Measurements from ENCODE around the gene NFX1.
"Not testable (repeated sequence)": the region's sequence is repeated elsewhere in the genome, so short reads cannot be mapped to it uniquely, and the experiment has no call there.

The NFX1 gene

DNA sequence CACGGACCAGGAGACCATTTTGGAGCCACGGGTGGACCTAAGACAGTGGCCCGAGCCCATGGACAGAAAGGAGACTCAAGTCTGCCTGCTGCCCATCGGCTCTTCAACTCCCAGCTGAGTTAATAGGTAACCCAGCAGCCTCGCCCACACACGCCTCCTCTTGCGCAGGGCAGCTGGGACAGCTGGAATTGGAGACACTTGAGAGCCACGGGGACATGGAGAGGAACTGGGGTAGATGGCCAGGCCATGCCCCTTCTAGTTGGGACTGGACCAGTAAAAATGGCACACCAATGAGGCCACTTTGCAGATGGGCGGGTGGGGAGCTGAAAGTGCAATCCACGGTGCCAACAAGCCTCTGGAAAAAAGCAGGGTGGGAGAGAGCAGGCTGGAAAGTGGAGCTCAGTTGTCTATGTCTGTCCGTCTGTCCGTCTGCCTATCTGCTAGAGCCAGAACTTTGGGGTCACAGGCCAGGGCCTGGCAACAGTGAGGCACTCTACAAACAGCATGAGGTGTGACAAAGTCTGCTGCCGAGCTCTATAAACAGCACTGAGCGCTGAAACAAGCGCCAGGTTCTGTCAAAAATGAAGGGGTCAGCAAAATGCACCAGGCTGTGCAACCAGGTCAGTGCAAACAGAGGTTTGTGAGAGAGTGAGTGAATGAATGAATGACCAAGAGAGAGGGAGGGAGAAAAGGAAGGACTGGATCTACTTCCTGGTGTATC lies 105.0 kb downstream of the NFX1 start:
- not testable (repeated sequence) for H3K36me3 ChIP-seq (ENCODE audit: control insufficient read depth, insufficient read depth, low read length); H3K4me1 ChIP-seq (ENCODE audit: control insufficient read depth, insufficient read depth, low read length); DNase-seq (ENCODE audit: low read depth, low spot score); H3K27me3 ChIP-seq (ENCODE audit: control insufficient read depth, insufficient read depth, low read length); H3K4me3 ChIP-seq (ENCODE audit: low read length); H3K9me3 ChIP-seq (ENCODE audit: control insufficient read depth, insufficient read depth, low read length); H3K27ac ChIP-seq (ENCODE audit: low read length)
- whole genome bisulfite sequencing (ENCODE audit: insufficient coverage, insufficient read length): no CpG with 5 or more reads among the region's 15 CpGs

DNA sequence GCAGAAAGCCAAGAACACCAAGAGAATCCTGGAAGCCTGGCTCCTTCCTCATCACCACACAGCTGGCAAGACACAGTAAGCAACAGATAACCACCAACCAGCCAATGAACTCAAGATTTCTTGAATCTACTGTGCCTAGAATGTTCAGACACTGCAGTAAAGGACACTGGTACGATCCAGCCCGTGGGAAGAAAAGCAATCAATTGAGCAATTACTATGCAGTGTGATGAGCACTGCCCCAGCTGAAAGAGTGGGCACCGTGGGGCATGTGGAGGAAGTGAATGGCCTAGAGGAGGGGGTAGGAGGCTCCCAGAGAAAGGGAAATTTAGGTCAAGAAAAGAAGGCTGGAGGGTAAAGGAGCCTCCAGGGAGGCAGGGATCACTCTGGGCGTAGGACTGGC lies 107.5 kb downstream of the NFX1 start:
- DNase-seq (ENCODE audit: low read depth, low spot score); H3K27ac ChIP-seq (ENCODE audit: low read length); H3K4me1 ChIP-seq (ENCODE audit: control insufficient read depth, insufficient read depth, low read length); H3K9me3 ChIP-seq (ENCODE audit: control insufficient read depth, insufficient read depth, low read length); H3K36me3 ChIP-seq (ENCODE audit: control insufficient read depth, insufficient read depth, low read length); H3K27me3 ChIP-seq (ENCODE audit: control insufficient read depth, insufficient read depth, low read length); H3K4me3 ChIP-seq (ENCODE audit: low read length): not testable (repeated sequence)
- no CpG with 5 or more reads among the region's 4 CpGs for WGBS (ENCODE audit: insufficient coverage, insufficient read length)

- WGBS (ENCODE audit: insufficient coverage, insufficient read length): no CpG with 5 or more reads among the region's 4 CpGs
- not testable (repeated sequence) for H3K27me3 ChIP-seq (ENCODE audit: control insufficient read depth, insufficient read depth, low read length); H3K27ac ChIP-seq (ENCODE audit: low read length); H3K36me3 ChIP-seq (ENCODE audit: control insufficient read depth, insufficient read depth, low read length); DNase-seq (ENCODE audit: low read depth, low spot score); H3K4me3 ChIP-seq (ENCODE audit: low read length); H3K9me3 ChIP-seq (ENCODE audit: control insufficient read depth, insufficient read depth, low read length); H3K4me1 ChIP-seq (ENCODE audit: control insufficient read depth, insufficient read depth, low read length)
Observed at GRCh38 chr9:33399047-33399446, 108.7 kb downstream of the NFX1 start.

DNA sequence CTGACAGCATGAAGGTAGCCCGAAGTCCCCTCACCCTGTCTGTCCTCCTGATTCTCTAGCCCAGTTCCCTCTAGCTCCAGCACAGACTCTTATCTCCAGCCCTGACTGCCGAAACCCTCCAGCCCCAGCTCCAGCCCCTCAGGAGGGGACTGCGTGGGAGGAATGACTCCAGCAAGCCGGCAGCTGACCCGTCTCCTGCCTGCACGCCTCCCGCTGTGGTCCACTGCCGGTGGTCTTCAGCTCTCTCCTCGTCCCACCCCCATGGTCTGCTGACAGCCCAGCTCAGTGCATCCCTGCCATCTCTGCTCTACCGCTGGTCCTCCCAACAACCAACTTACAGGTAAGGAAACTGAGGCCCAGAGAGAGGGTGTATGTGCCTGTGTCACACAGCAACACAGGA lies 111.5 kb downstream of the NFX1 start:
- not testable (repeated sequence) for H3K4me3 ChIP-seq (ENCODE audit: low read length); H3K36me3 ChIP-seq (ENCODE audit: control insufficient read depth, insufficient read depth, low read length); DNase-seq (ENCODE audit: low read depth, low spot score); H3K9me3 ChIP-seq (ENCODE audit: control insufficient read depth, insufficient read depth, low read length); H3K27ac ChIP-seq (ENCODE audit: low read length); H3K4me1 ChIP-seq (ENCODE audit: control insufficient read depth, insufficient read depth, low read length); H3K27me3 ChIP-seq (ENCODE audit: control insufficient read depth, insufficient read depth, low read length)
- WGBS (ENCODE audit: insufficient coverage, insufficient read length): no CpG with 5 or more reads among the region's 10 CpGs

- not testable (repeated sequence) for H3K4me3 ChIP-seq (ENCODE audit: low read length); H3K36me3 ChIP-seq (ENCODE audit: control insufficient read depth, insufficient read depth, low read length); H3K27me3 ChIP-seq (ENCODE audit: control insufficient read depth, insufficient read depth, low read length); H3K27ac ChIP-seq (ENCODE audit: low read length); DNase-seq (ENCODE audit: low read depth, low spot score); H3K9me3 ChIP-seq (ENCODE audit: control insufficient read depth, insufficient read depth, low read length); H3K4me1 ChIP-seq (ENCODE audit: control insufficient read depth, insufficient read depth, low read length)
- WGBS (ENCODE audit: insufficient coverage, insufficient read length): no CpG with 5 or more reads among the region's 10 CpGs
Observed at GRCh38 chr9:33402371-33402770, 112.1 kb downstream of the NFX1 start, which contains the start of gene AQP7. Gene AQP7 (minus strand): TSS chr9:33402568. CDS start chr9:33401262, 1,306 bp downstream.

GRCh38 chr9:33403941-33404787 lies 113.8 kb downstream of the NFX1 start:
- H3K27me3 ChIP-seq (ENCODE audit: control insufficient read depth, insufficient read depth, low read length): no peaks in the 10 kb centered on the region
- DNase-seq (ENCODE audit: low read depth, low spot score): no peak
- H3K4me1 ChIP-seq (ENCODE audit: control insufficient read depth, insufficient read depth, low read length): no peaks in the 10 kb centered on the region
- no peak overlapping the region for H3K27ac ChIP-seq (ENCODE audit: low read length)
- no peak overlapping the region for H3K4me3 ChIP-seq (ENCODE audit: low read length)
- H3K9me3 ChIP-seq (ENCODE audit: control insufficient read depth, insufficient read depth, low read length): no peaks in the 10 kb centered on the region
- H3K36me3 ChIP-seq (ENCODE audit: control insufficient read depth, insufficient read depth, low read length): no peaks in the 10 kb centered on the region
- no CpG with 5 or more reads among the region's 17 CpGs for WGBS (ENCODE audit: insufficient coverage, insufficient read length)

DNA sequence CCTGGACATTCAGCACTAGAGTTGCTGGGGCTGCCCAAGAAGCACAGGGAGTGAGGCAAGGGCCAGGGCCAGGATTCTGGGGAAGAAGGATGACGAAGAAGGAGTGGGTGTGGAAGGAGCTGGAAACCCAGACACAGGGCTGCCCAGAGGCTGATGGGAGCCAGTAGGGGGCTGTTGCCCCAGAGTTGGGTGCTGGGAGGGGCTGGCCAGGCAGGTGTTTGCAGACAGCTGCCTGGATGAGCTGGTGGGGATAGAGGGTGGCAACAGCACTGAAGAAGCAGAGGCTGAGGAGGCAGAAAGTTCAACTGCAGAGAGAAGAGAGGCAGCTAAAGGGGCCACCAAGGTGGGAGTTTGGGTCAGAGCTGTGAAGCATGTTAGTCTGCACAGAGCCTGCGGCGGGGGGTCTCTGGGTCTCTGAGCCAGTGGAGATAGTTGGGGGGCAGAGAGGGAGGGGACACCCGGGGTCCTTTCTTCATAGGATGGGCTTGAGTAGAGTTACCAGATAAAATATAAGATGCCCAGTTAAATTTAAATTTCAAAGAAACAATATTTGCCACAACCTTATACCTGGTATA lies 114.6 kb downstream of the NFX1 start:
- no peak overlapping the region for H3K27ac ChIP-seq (ENCODE audit: low read length)
- no peak for DNase-seq (ENCODE audit: low read depth, low spot score)

GRCh38 chr9:33407061-33407460 lies 116.7 kb downstream of the NFX1 start:
- no peak for DNase-seq (ENCODE audit: low read depth, low spot score)
- Histone ChIP-seq H3K36me3 (ENCODE audit: control insufficient read depth, insufficient read depth, low read length) (no peaks in the 10 kb centered on the region), H3K27me3 (ENCODE audit: control insufficient read depth, insufficient read depth, low read length) (no peaks in the 10 kb centered on the region), H3K9me3 (ENCODE audit: control insufficient read depth, insufficient read depth, low read length) (no peaks in the 10 kb centered on the region), H3K27ac (ENCODE audit: low read length) (no peak overlapping the region), H3K4me1 (ENCODE audit: control insufficient read depth, insufficient read depth, low read length) (no peaks in the 10 kb centered on the region), H3K4me3 (ENCODE audit: low read length) (no peak overlapping the region)
- WGBS (ENCODE audit: insufficient coverage, insufficient read length): no CpG with 5 or more reads among the region's 3 CpGs

More for the DNA sequence above, 114.6 kb downstream of the NFX1 start:
- H3K9me3 ChIP-seq (ENCODE audit: control insufficient read depth, insufficient read depth, low read length): no peaks in the 10 kb centered on the region
- H3K4me1 ChIP-seq (ENCODE audit: control insufficient read depth, insufficient read depth, low read length): no peaks in the 10 kb centered on the region
- H3K36me3 ChIP-seq (ENCODE audit: control insufficient read depth, insufficient read depth, low read length): no peaks in the 10 kb centered on the region
- H3K4me3 ChIP-seq (ENCODE audit: low read length): no peak overlapping the region
- H3K27me3 ChIP-seq (ENCODE audit: control insufficient read depth, insufficient read depth, low read length): no peaks in the 10 kb centered on the region
- no CpG with 5 or more reads among the region's 4 CpGs for WGBS (ENCODE audit: insufficient coverage, insufficient read length)

DNA sequence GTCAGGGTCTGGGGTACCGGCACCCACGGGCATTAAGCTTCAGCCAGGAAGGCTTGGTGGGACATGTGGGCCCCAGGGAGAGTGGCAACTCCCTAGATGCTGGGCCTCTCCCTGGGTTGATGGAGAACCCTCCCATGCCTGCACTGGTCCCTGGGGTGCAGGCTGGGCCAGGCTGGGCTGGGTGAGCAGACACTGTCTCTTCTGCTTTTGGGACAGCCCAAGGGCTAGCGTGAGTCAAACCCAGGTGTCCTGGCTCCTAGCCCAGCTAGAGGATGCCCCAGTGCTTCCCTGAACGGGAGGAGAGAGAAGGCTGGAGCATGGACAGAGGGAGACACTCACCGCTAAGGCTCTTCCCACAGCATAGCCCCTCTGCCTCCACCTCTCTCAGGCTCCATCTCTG lies 117.8 kb downstream of the NFX1 start:
- H3K4me1 ChIP-seq (ENCODE audit: control insufficient read depth, insufficient read depth, low read length): no peaks in the 10 kb centered on the region
- H3K4me3 ChIP-seq (ENCODE audit: low read length): no peak overlapping the region
- no peaks in the 10 kb centered on the region for H3K36me3 ChIP-seq (ENCODE audit: control insufficient read depth, insufficient read depth, low read length)
- DNase-seq (ENCODE audit: low read depth, low spot score): no peak
- H3K9me3 ChIP-seq (ENCODE audit: control insufficient read depth, insufficient read depth, low read length): no peaks in the 10 kb centered on the region
- no peak overlapping the region for H3K27ac ChIP-seq (ENCODE audit: low read length)
- H3K27me3 ChIP-seq (ENCODE audit: control insufficient read depth, insufficient read depth, low read length): no peaks in the 10 kb centered on the region
- no CpG with 5 or more reads among the region's 5 CpGs for WGBS (ENCODE audit: insufficient coverage, insufficient read length)

GRCh38 chr9:33414268-33414667 lies 124.0 kb downstream of the NFX1 start:
- no CpG with 5 or more reads among the region's 3 CpGs for WGBS (ENCODE audit: insufficient coverage, insufficient read length)
- Histone ChIP-seq H3K27ac (ENCODE audit: low read length) (no peak overlapping the region), H3K36me3 (ENCODE audit: control insufficient read depth, insufficient read depth, low read length) (no peaks in the 10 kb centered on the region), H3K4me3 (ENCODE audit: low read length) (no peak overlapping the region), H3K27me3 (ENCODE audit: control insufficient read depth, insufficient read depth, low read length) (no peaks in the 10 kb centered on the region), H3K9me3 (ENCODE audit: control insufficient read depth, insufficient read depth, low read length) (no peaks in the 10 kb centered on the region), H3K4me1 (ENCODE audit: control insufficient read depth, insufficient read depth, low read length) (no peaks in the 10 kb centered on the region)
- no peak for DNase-seq (ENCODE audit: low read depth, low spot score)

All from iPS DF 6.9 (cell line).